Astrocyte (in vitro differentiated cells and primary cell): Measurements from ENCODE around the gene IPO11. TPM values are rescaled to one million over a fixed set of nuclear protein-coding genes. Genes with fewer than 3 reads are reported as not detected.
A peak's percentile ranks its signal among the peaks of the same experiment; 100 is the strongest.

Source experiments
- DNase-seq: peaks from one replicate; pipeline ENCODE4 v3.0.0-alpha.2; 2010; ENCODE audit warnings: low read depth
- FAIRE-seq: peaks from 2 replicates; lab custom pipeline; 2011; peaks lifted over from hg19 to GRCh38; lab: Jason Lieb, UNC
- H2AFZ ChIP-seq: 2 replicates; pipeline ENCODE4 v1.6.0; 2012; ENCODE audit warnings: low read depth, low read length, inconsistent platforms
- H3K27ac ChIP-seq: 2 replicates; pipeline ENCODE4 v1.5.1; 2011; ENCODE audit warnings: low read depth, low read length, inconsistent platforms
- H3K27me3 ChIP-seq: 2 replicates; pipeline ENCODE4 v1.6.0; 2011; ENCODE audit warnings: low read length, inconsistent platforms; ENCODE audit not compliant: insufficient read depth
- H3K36me3 ChIP-seq: 2 replicates; pipeline ENCODE4 v1.5.1; 2011; ENCODE audit warnings: low read length, inconsistent platforms; ENCODE audit not compliant: insufficient read depth
- H3K4me1 ChIP-seq: 2 replicates; pipeline ENCODE4 v1.5.1; 2011; ENCODE audit warnings: low read length, inconsistent platforms; ENCODE audit not compliant: insufficient read depth
- H3K4me2 ChIP-seq: 2 replicates; pipeline ENCODE4 v1.6.0; 2012; ENCODE audit warnings: low read length, inconsistent platforms
- H3K4me3 ChIP-seq: 2 replicates; pipeline ENCODE4 v1.5.1; 2011; ENCODE audit warnings: low read depth, mild to moderate bottlenecking, low read length, inconsistent platforms; ENCODE audit not compliant: insufficient read depth
- H3K79me2 ChIP-seq: 2 replicates; pipeline ENCODE4 v1.6.0; 2012; ENCODE audit warnings: mild to moderate bottlenecking, low read length, inconsistent platforms; ENCODE audit not compliant: insufficient read depth
- H3K9ac ChIP-seq: 2 replicates; pipeline ENCODE4 v1.6.0; 2012; ENCODE audit warnings: mild to moderate bottlenecking, low read length, inconsistent platforms
- H3K9me3 ChIP-seq: 2 replicates; pipeline ENCODE4 v1.5.1; 2012; ENCODE audit warnings: low read depth, mild to moderate bottlenecking, low read length, inconsistent platforms; ENCODE audit not compliant: insufficient read depth
- H4K20me1 ChIP-seq: 2 replicates; pipeline ENCODE4 v1.6.0; 2012; ENCODE audit warnings: low read length, inconsistent platforms; ENCODE audit not compliant: insufficient read depth
- H3K27ac Mint-ChIP-seq: one replicate; pipeline ENCODE4 v1.8.0; 2021; ENCODE audit warnings: mild to moderate bottlenecking, mixed read lengths; ENCODE audit not compliant: unreplicated experiment
- H3K27me3 Mint-ChIP-seq: one replicate; pipeline ENCODE4 v1.8.0; 2021; ENCODE audit warnings: low read depth, mixed read lengths; ENCODE audit not compliant: unreplicated experiment
- H3K36me3 Mint-ChIP-seq: one replicate; pipeline ENCODE4 v1.8.0; 2021; ENCODE audit warnings: low read depth, mixed read lengths; ENCODE audit not compliant: unreplicated experiment
- H3K4me1 Mint-ChIP-seq: one replicate; pipeline ENCODE4 v1.8.0; 2021; ENCODE audit warnings: low read depth, mixed read lengths; ENCODE audit not compliant: unreplicated experiment
- H3K4me3 Mint-ChIP-seq: one replicate; pipeline ENCODE4 v1.8.0; 2021; ENCODE audit warnings: mild to moderate bottlenecking, moderate library complexity, mixed read lengths; ENCODE audit not compliant: unreplicated experiment
- H3K9me3 Mint-ChIP-seq: one replicate; pipeline ENCODE4 v1.8.0; 2021; ENCODE audit warnings: mild to moderate bottlenecking, mixed read lengths; ENCODE audit not compliant: unreplicated experiment
- EZH2 ChIP-seq: IDR thresholded peaks from 2 replicates; pipeline ENCODE4 v1.6.1; 2012; ENCODE audit warnings: mild to moderate bottlenecking, low read length, inconsistent platforms; ENCODE audit not compliant: insufficient read depth
- total RNA-seq: library from RNA; stranded (reverse); gene quantifications from 2 replicates; pipeline ENCODE4 v1.2.1, GENCODE V29; 2021
- TF ChIP-seq, protein P1 (sequence below): IDR thresholded peaks from 2 replicates; pipeline ENCODE4 v1.5.1; 2011; ENCODE audit warnings: low read depth, mild to moderate bottlenecking, inconsistent platforms, low read length, moderate library complexity; ENCODE audit not compliant: insufficient read depth

IPO11 gene
- total RNA-seq, 1 donor from 2014 or later, result 31.7 TPM

DNA sequence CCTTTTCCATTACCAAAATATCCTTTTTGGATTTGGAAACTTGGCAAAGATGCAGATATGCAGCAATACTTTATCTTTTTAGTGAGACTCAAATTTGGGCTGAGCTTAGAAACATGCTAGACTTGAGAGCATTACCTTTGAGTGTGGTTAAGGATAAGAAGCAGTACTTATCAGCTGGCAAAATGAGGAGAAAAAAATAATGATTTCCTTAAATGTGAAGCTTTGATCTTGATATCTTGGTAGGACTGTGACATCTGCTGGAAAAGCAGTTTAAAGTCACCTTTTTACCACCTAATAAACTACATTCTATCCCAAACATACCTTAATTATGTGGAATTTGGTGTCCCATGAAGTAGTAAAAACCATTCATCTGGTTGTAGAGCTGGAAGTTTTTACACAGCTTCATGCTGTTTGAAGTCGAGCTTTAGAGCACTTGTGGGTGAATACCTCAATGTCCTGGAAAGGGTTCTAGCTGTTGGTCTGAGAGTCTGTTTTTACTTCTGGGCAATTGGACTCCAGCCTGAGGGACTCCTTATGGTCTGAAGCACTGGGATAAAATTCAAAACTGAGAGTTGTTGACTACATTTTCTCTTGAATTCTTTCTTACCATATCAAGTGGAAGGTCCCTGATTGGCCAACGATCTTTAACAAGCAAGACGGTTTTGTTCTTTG, 219.5 kb downstream of the IPO11 start:
- H3K27ac Mint-ChIP-seq, result no peak overlapping the region
- Histone ChIP-seq H3K9me3 (no peaks in the 10 kb centered on the region), H3K4me2 (no peak overlapping the region), H3K27ac (no peak overlapping the region), H3K9ac (no peak overlapping the region), H3K36me3 (no peaks in the 10 kb centered on the region), H4K20me1 (no peaks in the 10 kb centered on the region), H3K27me3 (no peaks in the 10 kb centered on the region), H3K4me1 (no peaks in the 10 kb centered on the region), H3K79me2 (no peaks in the 10 kb centered on the region), H3K4me3 (no peak overlapping the region), H2AFZ (no peak overlapping the region)
- FAIRE-seq (peak; percentile 41), DNase-seq (no peak)
- H3K9me3 Mint-ChIP-seq, result no peaks in the 10 kb centered on the region
- H3K4me1 Mint-ChIP-seq, result no peaks in the 10 kb centered on the region
- no peak overlapping the region for H3K4me3 Mint-ChIP-seq
- TF ChIP-seq EZH2, result no peak
- TF ChIP-seq, protein P1, sequence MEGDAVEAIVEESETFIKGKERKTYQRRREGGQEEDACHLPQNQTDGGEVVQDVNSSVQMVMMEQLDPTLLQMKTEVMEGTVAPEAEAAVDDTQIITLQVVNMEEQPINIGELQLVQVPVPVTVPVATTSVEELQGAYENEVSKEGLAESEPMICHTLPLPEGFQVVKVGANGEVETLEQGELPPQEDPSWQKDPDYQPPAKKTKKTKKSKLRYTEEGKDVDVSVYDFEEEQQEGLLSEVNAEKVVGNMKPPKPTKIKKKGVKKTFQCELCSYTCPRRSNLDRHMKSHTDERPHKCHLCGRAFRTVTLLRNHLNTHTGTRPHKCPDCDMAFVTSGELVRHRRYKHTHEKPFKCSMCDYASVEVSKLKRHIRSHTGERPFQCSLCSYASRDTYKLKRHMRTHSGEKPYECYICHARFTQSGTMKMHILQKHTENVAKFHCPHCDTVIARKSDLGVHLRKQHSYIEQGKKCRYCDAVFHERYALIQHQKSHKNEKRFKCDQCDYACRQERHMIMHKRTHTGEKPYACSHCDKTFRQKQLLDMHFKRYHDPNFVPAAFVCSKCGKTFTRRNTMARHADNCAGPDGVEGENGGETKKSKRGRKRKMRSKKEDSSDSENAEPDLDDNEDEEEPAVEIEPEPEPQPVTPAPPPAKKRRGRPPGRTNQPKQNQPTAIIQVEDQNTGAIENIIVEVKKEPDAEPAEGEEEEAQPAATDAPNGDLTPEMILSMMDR, result no peak
- peaks cover 1% of the 10 kb centered on the region for H3K36me3 Mint-ChIP-seq
- no peaks in the 10 kb centered on the region for H3K27me3 Mint-ChIP-seq

GRCh38 chr5:62633243-62633642, 220.7 kb downstream of the IPO11 start:
- DNase-seq, result no peak
- Histone ChIP-seq H2AFZ (no peak overlapping the region), H3K4me3 (no peak overlapping the region), H3K4me2 (no peak overlapping the region), H3K4me1 (no peaks in the 10 kb centered on the region), H4K20me1 (no peaks in the 10 kb centered on the region), H3K27ac (no peak overlapping the region), H3K79me2 (no peaks in the 10 kb centered on the region), H3K36me3 (no peaks in the 10 kb centered on the region), H3K9ac (no peak overlapping the region), H3K27me3 (no peaks in the 10 kb centered on the region), H3K9me3 (no peaks in the 10 kb centered on the region)
- Mint-ChIP-seq H3K27me3 (no peaks in the 10 kb centered on the region), H3K4me3 (no peak overlapping the region), H3K36me3 (peaks cover 1% of the 10 kb centered on the region), H3K9me3 (no peaks in the 10 kb centered on the region), H3K4me1 (no peaks in the 10 kb centered on the region), H3K27ac (no peak overlapping the region)
- no peak for TF ChIP-seq EZH2
- TF ChIP-seq, protein P1, result no peak
- FAIRE-seq, result no peak

GRCh38 chr5:62640446-62640845, 227.9 kb downstream of the IPO11 start:
- Histone ChIP-seq H3K79me2 (no peaks in the 10 kb centered on the region), H3K4me3 (no peak overlapping the region), H3K27me3 (no peaks in the 10 kb centered on the region), H3K9ac (no peak overlapping the region), H3K9me3 (no peaks in the 10 kb centered on the region), H3K27ac (no peak overlapping the region), H3K4me2 (no peak overlapping the region), H3K36me3 (no peaks in the 10 kb centered on the region), H3K4me1 (no peaks in the 10 kb centered on the region), H4K20me1 (no peaks in the 10 kb centered on the region), H2AFZ (no peak overlapping the region)
- no peak for DNase-seq
- FAIRE-seq, result no peak
- TF ChIP-seq, protein P1, result no peak
- TF ChIP-seq EZH2, result no peak
- Mint-ChIP-seq H3K36me3 (peaks cover 7% of the 10 kb centered on the region), H3K9me3 (no peaks in the 10 kb centered on the region), H3K27me3 (no peaks in the 10 kb centered on the region), H3K4me1 (no peaks in the 10 kb centered on the region), H3K27ac (no peak overlapping the region), H3K4me3 (no peak overlapping the region)
